ENCODE measurements around the gene ZBTB18.

The ZBTB18 gene

DNA sequence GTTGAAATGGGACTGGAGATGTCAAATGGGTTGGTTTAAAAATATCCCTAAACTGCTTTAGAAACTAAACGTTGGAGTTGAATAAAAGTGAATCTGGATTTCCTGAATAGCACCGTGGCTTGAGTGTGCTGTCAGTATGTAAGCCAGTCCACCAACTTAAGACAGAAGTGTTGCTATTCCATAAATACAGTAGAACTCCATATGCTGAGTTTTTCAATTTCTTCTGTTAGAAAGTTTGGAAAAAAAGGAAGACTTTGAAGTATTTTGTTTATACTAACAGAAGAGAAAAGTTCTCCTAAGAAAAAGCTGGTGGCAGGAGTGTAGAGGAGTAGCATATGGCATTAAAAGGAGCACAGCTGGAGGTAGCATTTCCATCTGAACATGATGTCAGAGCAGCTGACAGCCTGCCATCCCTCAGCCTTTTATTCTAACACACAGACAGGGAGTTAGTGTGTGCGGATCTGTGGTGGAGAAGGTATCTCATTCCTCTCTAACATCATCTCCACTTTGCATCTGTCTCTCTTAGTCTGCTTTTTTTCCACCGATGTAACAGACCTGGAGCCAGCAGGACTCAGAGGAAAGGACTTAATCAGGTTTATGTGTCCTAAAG lies at the start of gene ZBTB18:
Gene ZBTB18 (plus strand): TSS at position 449 of the 610 bp plus-strand sequence. CDS start 149 bp downstream, at position 598.
- peak; percentile 87 for DNase-seq (ENCODE audit: low read depth)
- H3K4me3 ChIP-seq (ENCODE audit: low read depth, low read length): peak within 1 kb of the TSS; percentile 65

GRCh38 chr1:244002721-244003120 lies 48.4 kb upstream of the ZBTB18 start:
- no peak for TF ChIP-seq CTCF (conservative IDR thresholded peaks at IDR 0.05; ENCODE audit: low read depth, low read length)
- no peak for DNase-seq (ENCODE audit: low read depth)
- no peak overlapping the region for H3K4me3 ChIP-seq (ENCODE audit: low read depth, low read length)

More for the DNA sequence above, at the start of gene ZBTB18:
- no peak for TF ChIP-seq CTCF (conservative IDR thresholded peaks at IDR 0.05; ENCODE audit: low read depth, low read length)

- no peak for TF ChIP-seq CTCF (conservative IDR thresholded peaks at IDR 0.05; ENCODE audit: low read depth, low read length)
- H3K4me3 ChIP-seq (ENCODE audit: low read depth, low read length): no peak overlapping the region
- no peak for DNase-seq (ENCODE audit: low read depth)
Observed at GRCh38 chr1:244005455-244005854, 45.6 kb upstream of the ZBTB18 start.

DNA sequence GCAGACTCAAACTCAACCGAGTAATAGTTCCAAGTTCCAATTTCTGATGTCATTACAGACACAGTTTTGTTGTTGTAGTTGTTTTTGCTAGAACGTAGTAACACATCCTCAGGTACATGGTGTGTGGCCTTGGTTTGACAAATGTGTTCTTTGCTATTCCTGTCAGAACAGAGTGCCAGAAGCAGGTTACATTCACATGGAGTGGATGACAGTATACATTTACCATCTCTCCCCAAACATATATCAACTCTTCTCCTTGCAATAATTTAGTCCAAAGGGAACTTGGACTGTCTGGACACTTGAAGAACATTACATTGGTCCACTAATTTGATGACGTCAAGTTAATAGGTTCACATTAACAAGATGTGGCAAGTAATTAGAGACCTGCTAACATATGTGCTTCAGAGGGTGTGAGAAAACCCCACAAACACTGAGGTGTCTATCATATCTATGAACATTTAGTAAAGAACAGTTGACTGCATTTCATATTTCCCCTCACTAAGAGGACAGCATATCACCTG lies 44.6 kb upstream of the ZBTB18 start:
- no peak overlapping the region for H3K4me3 ChIP-seq (ENCODE audit: low read depth, low read length)
- TF ChIP-seq CTCF (conservative IDR thresholded peaks at IDR 0.05; ENCODE audit: low read depth, low read length): no peak
- no peak for DNase-seq (ENCODE audit: low read depth)

GRCh38 chr1:244006961-244007360 lies 44.1 kb upstream of the ZBTB18 start:
- TF ChIP-seq CTCF (conservative IDR thresholded peaks at IDR 0.05; ENCODE audit: low read depth, low read length): no peak
- DNase-seq (ENCODE audit: low read depth): no peak

GRCh38 chr1:244010191-244010590 lies 40.9 kb upstream of the ZBTB18 start:
- TF ChIP-seq CTCF (conservative IDR thresholded peaks at IDR 0.05; ENCODE audit: low read depth, low read length): peak; percentile 30
- no peak for DNase-seq (ENCODE audit: low read depth)
- no peak overlapping the region for H3K4me3 ChIP-seq (ENCODE audit: low read depth, low read length)

More at GRCh38 chr1:244006961-244007360, 44.1 kb upstream of the ZBTB18 start:
- H3K4me3 ChIP-seq (ENCODE audit: low read depth, low read length): no peak overlapping the region

- TF ChIP-seq CTCF (conservative IDR thresholded peaks at IDR 0.05; ENCODE audit: low read depth, low read length): no peak
- DNase-seq (ENCODE audit: low read depth): no peak
- H3K4me3 ChIP-seq (ENCODE audit: low read depth, low read length): no peak overlapping the region
Observed at GRCh38 chr1:244010703-244011123, 40.4 kb upstream of the ZBTB18 start.

All from choroid plexus epithelial cell (primary cell).